ENCODE results near the gene CFAP47.

DNA sequence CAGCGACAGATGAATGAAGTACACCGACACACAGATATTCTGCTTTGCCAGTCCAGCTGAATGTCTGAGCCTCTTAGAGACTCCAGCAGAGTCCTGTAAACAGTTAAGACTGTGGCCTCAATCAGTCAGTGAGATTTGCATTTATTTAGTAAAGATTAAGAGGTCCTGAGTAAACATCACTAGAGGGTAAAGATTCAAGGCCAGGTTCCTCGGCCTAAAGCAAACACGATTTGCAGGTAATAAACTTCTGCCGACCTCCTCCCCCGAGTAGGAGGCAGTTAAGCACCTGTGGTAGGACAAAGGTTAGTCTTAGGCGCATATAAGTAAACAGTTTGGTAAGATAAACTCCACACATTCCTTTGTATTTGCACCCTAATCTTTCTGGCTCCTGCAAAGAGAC, 99.6 kb downstream of the CFAP47 start:
- TF ChIP-seq, protein P1, sequence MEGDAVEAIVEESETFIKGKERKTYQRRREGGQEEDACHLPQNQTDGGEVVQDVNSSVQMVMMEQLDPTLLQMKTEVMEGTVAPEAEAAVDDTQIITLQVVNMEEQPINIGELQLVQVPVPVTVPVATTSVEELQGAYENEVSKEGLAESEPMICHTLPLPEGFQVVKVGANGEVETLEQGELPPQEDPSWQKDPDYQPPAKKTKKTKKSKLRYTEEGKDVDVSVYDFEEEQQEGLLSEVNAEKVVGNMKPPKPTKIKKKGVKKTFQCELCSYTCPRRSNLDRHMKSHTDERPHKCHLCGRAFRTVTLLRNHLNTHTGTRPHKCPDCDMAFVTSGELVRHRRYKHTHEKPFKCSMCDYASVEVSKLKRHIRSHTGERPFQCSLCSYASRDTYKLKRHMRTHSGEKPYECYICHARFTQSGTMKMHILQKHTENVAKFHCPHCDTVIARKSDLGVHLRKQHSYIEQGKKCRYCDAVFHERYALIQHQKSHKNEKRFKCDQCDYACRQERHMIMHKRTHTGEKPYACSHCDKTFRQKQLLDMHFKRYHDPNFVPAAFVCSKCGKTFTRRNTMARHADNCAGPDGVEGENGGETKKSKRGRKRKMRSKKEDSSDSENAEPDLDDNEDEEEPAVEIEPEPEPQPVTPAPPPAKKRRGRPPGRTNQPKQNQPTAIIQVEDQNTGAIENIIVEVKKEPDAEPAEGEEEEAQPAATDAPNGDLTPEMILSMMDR (IDR thresholded peaks at IDR 0.05) = no peak
- no peak for TF ChIP-seq POLR2AphosphoS5 (IDR thresholded peaks at IDR 0.05)

Data from breast epithelium (tissue), 3 donors.